PC-3 (cell line): ENCODE data around the gene TOM1L2. TPM values are rescaled to one million over a fixed set of nuclear protein-coding genes. Genes with fewer than 3 reads are reported as not detected.

Experiments used
- ATAC-seq: fragments of 200-7000 bp; cut with Tn5 transposase; 2 replicates; pipeline ENCODE4 v1.9.1; 2020; ENCODE audit warnings: mild to moderate bottlenecking, moderate library complexity
- BruUV-seq: library from RNA; stranded (reverse); fragments of 400-500 nt; replicated peaks from 2 replicates; lab custom pipeline; 2021; lab: Mats Ljungman, UMichigan
- CTCF ChIA-PET: fragments of 300-600 bp; sonication (Branson Sonifier 250); formaldehyde crosslinking; loops from one replicate; lab custom pipeline; 2022; ENCODE audit warnings: antibody characterized with exemption; lab: Charles Lee
- POLR2A ChIA-PET: fragments of 300-600 bp; sonication (Branson Sonifier 250); formaldehyde crosslinking; loops from one replicate; lab custom pipeline; 2022; ENCODE audit warnings: antibody characterized with exemption; ENCODE audit not compliant: unreplicated experiment; lab: Charles Lee
- DNase-seq: peaks from one replicate; pipeline ENCODE4 v3.0.0-alpha.2; 2015
- H2AFZ ChIP-seq: fragments of 300-600 bp; sonication (generic); 2 replicates; pipeline ENCODE4 v1.6.0; 2016; ENCODE audit warnings: antibody characterized with exemption, low read length
- H3F3A ChIP-seq: fragments of 300-600 bp; sonication (generic); one replicate; pipeline ENCODE4 v1.6.0; 2017; ENCODE audit warnings: antibody characterized with exemption, low read length, control low read depth, mild to moderate bottlenecking; ENCODE audit not compliant: unreplicated experiment
- H3K27ac ChIP-seq: fragments of 300-600 bp; sonication (generic); 2 replicates; pipeline ENCODE4 v1.5.1; 2016; ENCODE audit warnings: mild to moderate bottlenecking, low read length
- H3K27me3 ChIP-seq: fragments of 300-600 bp; sonication (generic); 2 replicates; pipeline ENCODE4 v1.6.1; 2016; ENCODE audit warnings: low read length, mixed read lengths
- H3K36me3 ChIP-seq: fragments of 300-600 bp; sonication (generic); 2 replicates; pipeline ENCODE4 v1.6.1; 2016; ENCODE audit warnings: low read depth, mixed run types, low read length, mixed read lengths
- H3K4me1 ChIP-seq: fragments of 300-600 bp; sonication (generic); 2 replicates; pipeline ENCODE4 v1.5.1; 2016; ENCODE audit warnings: low read length; ENCODE audit not compliant: insufficient read depth
- H3K4me2 ChIP-seq: fragments of 300-600 bp; sonication (generic); 2 replicates; pipeline ENCODE4 v1.6.0; 2016; ENCODE audit warnings: low read length
- H3K4me3 ChIP-seq: fragments of 300-600 bp; sonication (generic); 2 replicates; pipeline ENCODE4 v1.5.1; 2016; ENCODE audit warnings: mild to moderate bottlenecking, low read length, mixed read lengths
- H3K79me2 ChIP-seq: fragments of 300-600 bp; sonication (generic); 2 replicates; pipeline ENCODE4 v1.6.1; 2017; ENCODE audit warnings: low read length, mixed read lengths
- H3K9ac ChIP-seq: fragments of 300-600 bp; sonication (generic); 2 replicates; pipeline ENCODE4 v1.6.0; 2016; ENCODE audit warnings: mild to moderate bottlenecking, low read length
- H3K9me2 ChIP-seq: fragments of 300-600 bp; sonication (generic); replicated peaks from 2 replicates; pipeline ENCODE4 v1.6.1; 2016; ENCODE audit warnings: mixed run types, low read length, mixed read lengths
- H3K9me3 ChIP-seq: fragments of 300-600 bp; sonication (generic); 2 replicates; pipeline ENCODE4 v1.6.1; 2016; ENCODE audit warnings: low read length, mixed read lengths
- H4K20me1 ChIP-seq: fragments of 300-600 bp; sonication (generic); 2 replicates; pipeline ENCODE4 v1.6.1; 2016; ENCODE audit warnings: low read length, mixed read lengths
- EZH2 ChIP-seq: fragments of 300-600 bp; sonication (generic); IDR thresholded peaks from one replicate; pipeline ENCODE4 v1.6.1; 2017; ENCODE audit warnings: antibody characterized with exemption, mild to moderate bottlenecking, low read length; ENCODE audit not compliant: unreplicated experiment
- EZH2phosphoT487 ChIP-seq: fragments of 300-600 bp; sonication (generic); IDR thresholded peaks from 2 replicates; pipeline ENCODE4 v1.6.1; 2018; ENCODE audit warnings: mild to moderate bottlenecking, antibody characterized with exemption, low read length, borderline replicate concordance
- intact Hi-C: fragments of 100-400 bp; cut with micrococcal nuclease; formaldehyde crosslinking; loops from 2 replicates; pipeline ENCODE4 v1.9.0; 2023
- total RNA-seq: library from RNA; depleted of rRNA; stranded (reverse); fragments of >200 nt; gene quantifications from 2 replicates; pipeline ENCODE4 v1.2.3, GENCODE V29; 2014
- TF ChIP-seq, protein P1 (sequence below): fragments of 300-600 bp; sonication (generic); conservative IDR thresholded peaks from 2 replicates; pipeline ENCODE4 v1.5.1; 2017; ENCODE audit warnings: antibody characterized with exemption, low read depth, mild to moderate bottlenecking, low read length

The TOM1L2 gene
- total RNA-seq, 1 experiment from 2014 or later, result 53.3 TPM

DNA sequence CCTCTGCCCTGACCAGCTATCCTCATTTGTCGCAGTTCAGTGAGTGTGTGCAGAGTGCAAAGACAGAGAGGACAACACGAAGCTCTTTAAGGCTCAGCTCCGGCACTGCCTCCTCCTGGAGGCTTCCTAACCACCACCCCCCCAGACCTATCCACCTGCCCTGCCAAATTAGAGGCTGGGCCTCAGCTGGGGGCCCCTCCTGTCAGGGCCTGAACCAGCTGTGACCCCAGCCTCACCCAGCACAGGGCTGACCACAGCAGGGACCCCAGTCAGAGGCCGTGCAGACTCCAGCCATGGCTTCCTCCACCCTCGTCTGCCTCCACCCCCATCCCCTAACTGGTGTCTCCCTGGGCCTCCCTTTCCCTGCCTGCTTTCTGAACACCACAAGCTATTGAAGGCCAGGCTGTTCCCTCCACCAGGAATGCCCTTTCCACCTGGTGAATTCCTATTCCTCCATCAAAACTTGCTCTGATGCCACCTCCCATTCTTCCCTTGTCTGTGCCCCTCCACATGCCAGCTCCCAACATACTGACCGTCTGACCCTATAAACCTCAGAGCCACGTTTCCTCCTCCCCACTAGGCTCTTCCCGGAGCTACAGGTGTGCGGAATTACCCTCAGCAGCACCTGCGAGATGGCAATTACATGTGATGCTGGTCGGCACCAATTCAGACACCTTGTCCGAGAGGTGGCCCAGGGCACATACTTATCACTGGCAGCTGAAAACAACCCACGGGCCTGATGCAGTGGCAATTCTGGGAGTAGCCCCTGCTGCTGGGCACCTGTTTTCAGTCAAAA, 144.2 kb downstream of the TOM1L2 start:
- ATAC-seq (no peak), DNase-seq (no peak)
- Histone ChIP-seq H4K20me1 (peaks cover 36% of the 10 kb centered on the region), H3K4me3 (no peak overlapping the region), H3F3A (no peaks in the 10 kb centered on the region), H3K4me1 (peaks cover 34% of the 10 kb centered on the region), H3K27me3 (no peaks in the 10 kb centered on the region), H3K27ac (no peak overlapping the region), H3K4me2 (no peak overlapping the region), H3K9ac (no peak overlapping the region), H3K36me3 (peaks cover 16% of the 10 kb centered on the region; the same call in 1 of the 2 replicates), H3K9me2 (no peaks in the 10 kb centered on the region), H3K9me3 (no peaks in the 10 kb centered on the region), H3K79me2 (peaks cover 95% of the 10 kb centered on the region), H2AFZ (no peak overlapping the region)
- ChIA-PET CTCF (no interaction called here), POLR2A (no interaction called here)
- intact Hi-C loops, result no loop called here
- TF ChIP-seq EZH2phosphoT487, result no peak
- TF ChIP-seq EZH2, result no peak
- TF ChIP-seq, protein P1, sequence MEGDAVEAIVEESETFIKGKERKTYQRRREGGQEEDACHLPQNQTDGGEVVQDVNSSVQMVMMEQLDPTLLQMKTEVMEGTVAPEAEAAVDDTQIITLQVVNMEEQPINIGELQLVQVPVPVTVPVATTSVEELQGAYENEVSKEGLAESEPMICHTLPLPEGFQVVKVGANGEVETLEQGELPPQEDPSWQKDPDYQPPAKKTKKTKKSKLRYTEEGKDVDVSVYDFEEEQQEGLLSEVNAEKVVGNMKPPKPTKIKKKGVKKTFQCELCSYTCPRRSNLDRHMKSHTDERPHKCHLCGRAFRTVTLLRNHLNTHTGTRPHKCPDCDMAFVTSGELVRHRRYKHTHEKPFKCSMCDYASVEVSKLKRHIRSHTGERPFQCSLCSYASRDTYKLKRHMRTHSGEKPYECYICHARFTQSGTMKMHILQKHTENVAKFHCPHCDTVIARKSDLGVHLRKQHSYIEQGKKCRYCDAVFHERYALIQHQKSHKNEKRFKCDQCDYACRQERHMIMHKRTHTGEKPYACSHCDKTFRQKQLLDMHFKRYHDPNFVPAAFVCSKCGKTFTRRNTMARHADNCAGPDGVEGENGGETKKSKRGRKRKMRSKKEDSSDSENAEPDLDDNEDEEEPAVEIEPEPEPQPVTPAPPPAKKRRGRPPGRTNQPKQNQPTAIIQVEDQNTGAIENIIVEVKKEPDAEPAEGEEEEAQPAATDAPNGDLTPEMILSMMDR, result no peak
- no TSS peak for BruUV-seq

DNA sequence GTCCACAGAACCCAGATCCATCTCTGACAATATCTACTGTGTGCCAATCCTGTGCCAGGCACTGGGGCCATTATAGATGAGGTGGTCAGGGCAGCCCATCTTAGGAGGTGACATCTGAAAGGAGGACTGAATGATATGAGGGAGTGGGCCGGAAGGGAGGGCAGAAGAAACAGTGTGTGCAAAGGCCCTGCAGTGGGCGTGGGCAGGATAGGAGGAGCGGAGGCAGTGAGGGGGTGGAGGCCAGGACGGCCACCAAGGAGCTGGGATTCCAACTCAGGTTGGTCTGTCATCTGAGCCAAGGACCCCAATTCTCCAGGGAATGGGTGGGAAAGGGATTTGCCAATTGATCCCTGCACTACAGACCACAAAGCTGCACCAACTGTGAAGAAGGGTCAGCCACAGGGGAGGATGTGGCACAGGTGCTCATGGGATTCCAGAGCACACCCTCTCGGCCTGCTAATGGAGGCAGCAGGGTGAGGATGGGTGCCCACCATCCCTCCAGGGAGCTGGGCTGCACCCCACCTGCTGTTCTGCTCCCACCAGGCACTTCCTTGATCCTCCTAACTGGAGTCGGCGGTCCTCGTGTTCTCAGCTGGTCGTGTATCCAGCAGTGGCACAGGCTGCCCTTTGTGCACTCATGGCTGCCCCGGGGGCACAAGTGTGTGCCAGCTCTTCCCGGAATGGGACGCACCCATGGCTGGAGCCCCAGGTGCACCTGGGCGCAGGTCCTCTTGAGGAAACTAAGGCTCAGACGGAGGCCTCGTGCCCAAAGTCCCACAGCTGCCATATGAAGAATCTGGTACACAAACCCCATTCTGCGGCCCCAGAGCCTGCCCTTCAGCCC, 145.0 kb downstream of the TOM1L2 start:
- ChIA-PET CTCF (no interaction called here), POLR2A (no interaction called here)
- Histone ChIP-seq H2AFZ (no peak overlapping the region), H3K36me3 (peaks cover 13% of the 10 kb centered on the region; the same call in 1 of the 2 replicates), H3K27me3 (no peaks in the 10 kb centered on the region), H3K27ac (no peak overlapping the region), H3K4me2 (no peak overlapping the region), H3F3A (no peaks in the 10 kb centered on the region), H3K4me1 (peaks cover 43% of the 10 kb centered on the region), H3K79me2 (peaks cover 95% of the 10 kb centered on the region), H3K4me3 (no peak overlapping the region), H4K20me1 (peaks cover 41% of the 10 kb centered on the region), H3K9ac (no peak overlapping the region), H3K9me2 (no peaks in the 10 kb centered on the region), H3K9me3 (no peaks in the 10 kb centered on the region)
- TF ChIP-seq, protein P1, result no peak
- TF ChIP-seq EZH2phosphoT487, result no peak
- no peak for TF ChIP-seq EZH2
- intact Hi-C loops, result no loop called here
- BruUV-seq, result no TSS peak
- ATAC-seq, result no peak
- DNase-seq, result no peak
